Activated CD4-positive, alpha-beta T cell treated with anti-CD3 and anti-CD28 coated beads for 36 hours (primary cell): ENCODE data around the gene LAMC1. TPM values are rescaled to one million over a fixed set of nuclear protein-coding genes. Genes with fewer than 3 reads are reported as not detected.

Experiments used
- ATAC-seq: fragments of 200-7000 bp; cut with Tn5 transposase; one replicate; pipeline ENCODE4 v1.10.0; 2021; ENCODE audit warnings: mild to moderate bottlenecking, moderate library complexity
- CTCF ChIA-PET: fragments of 350-600 bp; sonication (Branson Sonifier 250); formaldehyde crosslinking; loops from one replicate; lab custom pipeline; 2021; ENCODE audit warnings: antibody characterized with exemption; lab: Charles Lee
- POLR2A ChIA-PET: fragments of 350-600 bp; sonication (Branson Sonifier 250); formaldehyde crosslinking; loops from one replicate; lab custom pipeline; 2021; ENCODE audit warnings: antibody characterized with exemption, inconsistent platforms; lab: Charles Lee
- DNase-seq: peaks from one replicate; pipeline ENCODE4 v3.0.0-alpha.2; 2020
- H3K27ac Mint-ChIP-seq: one replicate; pipeline ENCODE4 v1.8.0; 2021; ENCODE audit warnings: mixed read lengths
- H3K27me3 Mint-ChIP-seq: one replicate; pipeline ENCODE4 v1.8.0; 2021; ENCODE audit warnings: mixed read lengths
- H3K36me3 Mint-ChIP-seq: one replicate; pipeline ENCODE4 v1.8.0; 2021; ENCODE audit warnings: low read depth, mixed read lengths
- H3K4me1 Mint-ChIP-seq: one replicate; pipeline ENCODE4 v1.8.0; 2021; ENCODE audit warnings: mixed read lengths
- H3K4me3 Mint-ChIP-seq: one replicate; pipeline ENCODE4 v1.8.0; 2021; ENCODE audit warnings: mild to moderate bottlenecking, moderate library complexity, mixed read lengths
- H3K9me3 Mint-ChIP-seq: one replicate; pipeline ENCODE4 v1.8.0; 2021; ENCODE audit warnings: low read depth, mixed read lengths
- intact Hi-C, 2 experiments: fragments of 100-400 bp; cut with DNase I in 1 of 2; cut with micrococcal nuclease in 1 of 2; formaldehyde crosslinking; loops; one replicate each; pipeline versions ENCODE4 v1.14.2 to v1.15.1; 2022 to 2024; cut with DNase I, micrococcal nuclease
- total RNA-seq, 2 experiments: library from RNA; stranded (reverse); gene quantifications; one replicate each; pipeline ENCODE4 v1.2.3, GENCODE V29; 2021

The LAMC1 gene
- total RNA-seq, 2 experiments from 2014 or later = 0.25 to 0.46 TPM

DNA sequence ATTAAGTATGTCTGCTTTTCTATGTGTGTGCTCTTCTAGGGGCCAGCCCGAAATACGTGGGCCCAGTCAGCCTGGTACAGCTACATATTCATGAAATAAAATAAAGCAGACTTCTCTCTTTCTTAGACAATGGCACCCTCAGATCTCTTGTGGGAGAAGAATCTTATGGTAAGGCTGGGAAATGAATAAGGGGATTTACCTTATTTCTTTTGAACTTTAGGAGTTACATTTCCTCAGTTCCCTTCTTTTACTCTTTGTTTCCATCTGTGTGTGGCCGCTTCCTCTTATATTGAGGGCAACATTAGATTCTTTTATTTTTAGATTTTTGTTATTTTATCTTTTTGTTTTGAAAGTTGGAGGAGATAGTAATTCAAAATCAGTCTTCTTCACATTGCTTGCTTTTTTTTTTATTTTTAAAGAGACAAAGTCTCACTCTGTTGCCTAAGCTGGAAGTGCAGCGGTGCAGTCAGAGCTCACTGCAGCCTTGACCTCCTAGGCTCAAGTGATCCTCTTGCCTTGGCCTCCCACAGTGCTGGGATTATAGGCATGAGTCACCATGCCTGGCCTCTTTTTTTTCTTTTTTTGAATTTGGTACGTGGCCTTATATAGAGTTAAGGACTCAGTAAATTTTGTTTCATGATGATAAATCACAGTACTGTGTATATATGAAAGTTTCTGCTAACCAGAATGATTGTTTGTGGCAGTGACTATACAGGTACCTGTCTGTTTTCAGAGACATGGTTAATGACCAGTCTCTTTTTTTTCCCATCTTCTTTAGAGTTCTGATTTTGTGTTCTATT, 9.1 kb downstream of the LAMC1 start:
- H3K27ac Mint-ChIP-seq = no peak overlapping the region
- H3K4me3 Mint-ChIP-seq = no peak overlapping the region
- ChIA-PET POLR2A (no interaction called here), CTCF (interaction anchor here (1.0 kb wide), 1 partner anchor 33 kb away, joined by 4 read pairs; no protein-coding TSS in a partner anchor)
- peak; percentile 12 for DNase-seq
- peak; percentile 82 for ATAC-seq
- intact Hi-C loops = no loop called here
- H3K36me3 Mint-ChIP-seq = no peaks in the 10 kb centered on the region
- no peaks in the 10 kb centered on the region for H3K9me3 Mint-ChIP-seq
- peaks cover 59% of the 10 kb centered on the region for H3K27me3 Mint-ChIP-seq
- peaks cover 15% of the 10 kb centered on the region for H3K4me1 Mint-ChIP-seq

DNA sequence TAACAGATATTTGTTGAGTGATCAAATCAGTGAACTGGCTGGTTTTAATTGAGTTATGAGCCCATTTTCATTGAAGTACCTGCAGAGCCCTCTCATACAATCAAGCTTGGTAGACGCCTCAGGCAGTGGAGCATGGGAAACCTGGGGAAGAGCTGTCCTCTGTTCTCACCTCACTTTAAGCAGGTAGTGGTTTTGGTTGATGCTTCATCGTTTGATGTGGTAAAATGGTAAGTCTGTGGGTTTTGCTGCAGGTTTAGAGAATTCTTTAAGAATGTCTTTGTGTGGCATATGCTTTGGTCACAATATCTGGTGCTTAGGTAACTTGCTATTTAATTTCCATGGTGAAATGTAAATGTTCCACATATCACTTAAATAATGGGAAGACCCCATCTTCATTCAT, 10.0 kb downstream of the LAMC1 start:
- Mint-ChIP-seq H3K27ac (peak overlapping the region; percentile 53), H3K27me3 (peaks cover 60% of the 10 kb centered on the region), H3K36me3 (no peaks in the 10 kb centered on the region), H3K4me1 (peaks cover 15% of the 10 kb centered on the region), H3K9me3 (no peaks in the 10 kb centered on the region), H3K4me3 (no peak overlapping the region)
- peak; percentile 60 for ATAC-seq
- intact Hi-C loops = no loop called here
- POLR2A ChIA-PET = no interaction called here
- DNase-seq = peak; percentile 32
- CTCF ChIA-PET = no interaction called here

DNA sequence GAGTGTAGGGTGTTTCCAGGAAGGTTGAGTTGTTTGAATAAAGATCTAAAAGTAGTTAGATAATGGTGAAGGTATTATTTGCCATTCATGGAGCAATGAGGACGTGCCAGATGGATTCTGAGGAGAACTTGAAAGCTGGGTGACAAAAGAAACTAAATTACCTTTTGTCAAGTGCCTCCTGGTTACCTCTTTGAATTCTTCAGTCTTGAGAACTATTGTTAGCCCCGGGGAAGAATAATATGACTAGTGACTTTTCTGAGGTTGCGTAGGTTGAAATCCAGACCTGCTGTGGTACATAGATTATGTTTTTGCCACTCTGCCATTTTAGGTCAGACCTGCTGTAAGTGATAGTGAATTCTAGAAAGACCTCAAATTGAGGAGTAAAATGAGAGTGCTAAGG, 11.5 kb downstream of the LAMC1 start:
- H3K4me1 Mint-ChIP-seq = peaks cover 15% of the 10 kb centered on the region
- no peak for DNase-seq
- intact Hi-C loops = no loop called here
- ATAC-seq = no peak
- H3K27ac Mint-ChIP-seq = no peak overlapping the region
- no peaks in the 10 kb centered on the region for H3K36me3 Mint-ChIP-seq
- ChIA-PET POLR2A (no interaction called here), CTCF (interaction anchor here (1.2 kb wide), 1 partner anchor 12 kb away, joined by 6 read pairs; no protein-coding TSS in a partner anchor)
- no peak overlapping the region for H3K4me3 Mint-ChIP-seq
- no peaks in the 10 kb centered on the region for H3K9me3 Mint-ChIP-seq
- peaks cover 55% of the 10 kb centered on the region for H3K27me3 Mint-ChIP-seq

DNA sequence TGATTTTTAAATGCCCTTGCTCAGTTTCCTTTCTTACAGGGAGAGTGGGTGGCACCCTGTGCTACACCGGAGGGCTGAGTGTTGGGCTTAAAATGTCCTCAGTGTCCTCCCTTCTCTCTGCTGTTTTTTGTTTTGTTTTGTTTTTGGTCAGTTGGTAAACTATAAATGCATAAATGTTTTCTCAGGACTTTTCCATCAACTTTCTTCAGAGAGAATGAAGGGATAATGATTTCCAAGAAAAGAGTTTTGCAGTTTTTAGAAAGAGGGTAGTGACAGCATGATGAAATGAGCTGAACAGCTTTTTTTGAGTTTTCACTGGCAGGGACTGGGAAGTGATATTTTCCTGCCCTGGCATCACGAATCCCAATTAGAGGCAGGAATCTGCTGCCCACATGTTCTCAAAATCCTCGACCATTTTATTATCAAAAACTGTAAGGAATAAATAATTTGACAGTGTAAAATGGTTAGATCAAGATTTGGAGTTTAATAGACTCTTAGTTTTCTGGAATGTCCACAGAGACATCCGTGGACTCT, 15.2 kb downstream of the LAMC1 start:
- ChIA-PET POLR2A (no interaction called here), CTCF (no interaction called here)
- intact Hi-C loops = no loop called here
- no peak for ATAC-seq
- DNase-seq = no peak
- Mint-ChIP-seq H3K27ac (no peak overlapping the region), H3K36me3 (no peaks in the 10 kb centered on the region), H3K4me3 (no peak overlapping the region), H3K9me3 (no peaks in the 10 kb centered on the region), H3K4me1 (peaks cover 8% of the 10 kb centered on the region), H3K27me3 (peaks cover 69% of the 10 kb centered on the region)

DNA sequence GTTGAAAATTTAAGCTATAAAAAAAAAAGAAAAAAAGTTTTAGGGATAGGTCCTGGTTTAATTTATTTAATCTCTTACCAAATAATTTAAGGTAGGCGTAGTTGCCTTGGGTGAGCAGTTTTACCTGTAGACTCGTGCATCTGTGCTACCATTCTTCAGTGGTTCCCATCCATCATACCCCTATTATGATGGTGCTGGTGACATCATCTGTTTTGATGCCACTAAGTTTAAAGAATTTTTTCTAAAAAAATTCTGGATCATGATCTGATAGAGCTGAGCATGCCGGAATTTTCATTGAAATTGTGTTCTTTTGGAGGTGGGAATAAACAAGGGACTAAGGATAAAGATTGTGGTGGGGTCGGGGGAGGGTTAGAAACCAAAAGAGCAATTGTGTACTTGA, 15.7 kb downstream of the LAMC1 start:
- intact Hi-C loops = no loop called here
- Mint-ChIP-seq H3K27me3 (peaks cover 67% of the 10 kb centered on the region), H3K9me3 (no peaks in the 10 kb centered on the region), H3K4me3 (no peak overlapping the region), H3K36me3 (no peaks in the 10 kb centered on the region), H3K4me1 (peaks cover 3% of the 10 kb centered on the region), H3K27ac (no peak overlapping the region)
- ChIA-PET POLR2A (no interaction called here), CTCF (no interaction called here)
- DNase-seq (no peak), ATAC-seq (no peak)

DNA sequence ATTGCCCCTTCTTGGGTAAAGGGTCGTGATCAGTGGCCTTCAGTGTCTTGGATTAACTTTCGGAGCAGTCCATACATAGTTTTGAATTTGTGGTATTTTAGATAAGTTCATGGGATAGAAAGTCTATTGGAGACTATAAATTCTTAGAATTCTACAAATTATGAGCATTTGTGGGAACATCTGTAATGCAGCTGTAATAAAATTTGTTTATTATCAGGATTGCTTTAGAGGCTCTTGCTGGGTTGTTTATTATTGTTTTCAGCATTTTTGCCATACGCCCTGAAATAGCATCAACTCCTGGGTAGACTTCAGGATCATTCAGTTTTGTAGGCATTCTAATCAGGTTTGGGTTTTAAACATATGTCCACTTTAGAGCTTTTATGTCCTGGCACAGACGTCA, 16.1 kb downstream of the LAMC1 start:
- Mint-ChIP-seq H3K27ac (no peak overlapping the region), H3K4me3 (no peak overlapping the region), H3K4me1 (peaks cover 2% of the 10 kb centered on the region), H3K9me3 (no peaks in the 10 kb centered on the region), H3K36me3 (no peaks in the 10 kb centered on the region), H3K27me3 (peaks cover 66% of the 10 kb centered on the region)
- ATAC-seq (no peak), DNase-seq (no peak)
- intact Hi-C loops = no loop called here
- ChIA-PET POLR2A (no interaction called here), CTCF (no interaction called here)

DNA sequence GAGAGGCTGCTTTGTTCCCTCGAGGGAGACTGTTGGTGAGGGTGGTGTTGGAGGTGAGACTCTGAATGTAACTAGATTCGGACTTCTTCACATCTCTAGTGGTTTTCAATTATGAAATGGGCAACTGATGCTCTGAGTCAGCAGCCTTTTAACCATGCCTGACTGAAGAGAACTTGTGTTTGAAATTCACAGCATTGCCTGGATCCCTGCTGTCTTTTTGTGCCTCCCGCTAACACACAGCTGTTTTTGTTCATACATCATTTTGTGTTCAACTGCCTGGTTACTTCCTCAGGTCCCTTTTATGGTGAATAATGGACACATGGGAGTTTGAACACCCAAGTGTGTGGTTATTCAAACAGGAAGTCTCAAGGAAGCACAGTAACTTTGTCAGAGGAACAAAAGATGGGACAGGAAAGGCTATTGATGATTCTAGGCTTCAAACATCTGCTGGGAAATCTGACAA, 16.8 kb downstream of the LAMC1 start:
- no peak for DNase-seq
- Mint-ChIP-seq H3K4me3 (no peak overlapping the region), H3K4me1 (no peaks in the 10 kb centered on the region), H3K36me3 (no peaks in the 10 kb centered on the region), H3K27me3 (peaks cover 63% of the 10 kb centered on the region), H3K9me3 (no peaks in the 10 kb centered on the region), H3K27ac (no peak overlapping the region)
- intact Hi-C loops = no loop called here
- ChIA-PET POLR2A (no interaction called here), CTCF (no interaction called here)
- no peak for ATAC-seq

DNA sequence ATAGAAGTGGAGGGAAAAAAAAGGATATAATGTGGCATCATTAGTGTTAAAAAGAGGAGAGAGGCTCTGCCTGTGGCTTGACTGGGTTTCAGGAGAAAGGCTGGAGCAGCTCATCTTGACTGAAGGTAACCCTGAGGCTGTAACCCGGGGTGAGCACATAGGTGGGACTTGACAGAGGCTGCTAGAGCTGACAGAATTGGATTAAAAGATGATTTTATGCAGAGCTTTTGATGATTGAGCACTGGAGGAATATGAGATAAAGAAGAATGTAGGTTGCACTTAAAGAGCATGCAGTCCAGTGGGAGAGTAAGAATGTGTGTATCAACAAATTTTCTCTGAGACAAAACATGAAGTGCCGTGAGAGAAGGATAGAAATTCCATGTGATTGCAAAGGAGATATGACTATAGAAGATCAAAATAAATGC, 17.3 kb downstream of the LAMC1 start:
- Mint-ChIP-seq H3K27ac (no peak overlapping the region), H3K36me3 (no peaks in the 10 kb centered on the region), H3K27me3 (peaks cover 62% of the 10 kb centered on the region), H3K9me3 (no peaks in the 10 kb centered on the region), H3K4me1 (no peaks in the 10 kb centered on the region), H3K4me3 (no peak overlapping the region)
- ChIA-PET POLR2A (no interaction called here), CTCF (no interaction called here)
- ATAC-seq (no peak), DNase-seq (no peak)
- intact Hi-C loops = no loop called here

DNA sequence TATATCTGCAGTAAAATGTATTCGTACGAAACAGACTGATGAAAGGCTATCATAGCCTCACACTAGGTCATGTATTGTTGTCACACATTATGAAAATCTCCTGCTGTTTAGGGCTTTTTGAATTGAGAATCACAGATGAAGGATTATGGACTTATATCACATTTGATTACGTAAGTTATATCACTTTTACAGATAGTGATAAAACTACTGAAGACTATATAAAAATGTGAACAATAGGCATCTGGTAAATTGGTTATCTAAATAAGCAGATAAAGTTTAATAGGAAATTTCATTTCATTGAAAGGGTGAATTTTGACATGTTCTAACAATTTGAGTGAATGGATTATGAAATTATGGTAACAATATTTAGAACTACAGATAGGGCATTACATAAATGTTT, 20.0 kb downstream of the LAMC1 start:
- Mint-ChIP-seq H3K4me3 (no peak overlapping the region), H3K27me3 (peaks cover 61% of the 10 kb centered on the region), H3K4me1 (no peaks in the 10 kb centered on the region), H3K36me3 (no peaks in the 10 kb centered on the region), H3K27ac (no peak overlapping the region), H3K9me3 (no peaks in the 10 kb centered on the region)
- ChIA-PET CTCF (no interaction called here), POLR2A (no interaction called here)
- ATAC-seq (no peak), DNase-seq (no peak)
- intact Hi-C loops = no loop called here

DNA sequence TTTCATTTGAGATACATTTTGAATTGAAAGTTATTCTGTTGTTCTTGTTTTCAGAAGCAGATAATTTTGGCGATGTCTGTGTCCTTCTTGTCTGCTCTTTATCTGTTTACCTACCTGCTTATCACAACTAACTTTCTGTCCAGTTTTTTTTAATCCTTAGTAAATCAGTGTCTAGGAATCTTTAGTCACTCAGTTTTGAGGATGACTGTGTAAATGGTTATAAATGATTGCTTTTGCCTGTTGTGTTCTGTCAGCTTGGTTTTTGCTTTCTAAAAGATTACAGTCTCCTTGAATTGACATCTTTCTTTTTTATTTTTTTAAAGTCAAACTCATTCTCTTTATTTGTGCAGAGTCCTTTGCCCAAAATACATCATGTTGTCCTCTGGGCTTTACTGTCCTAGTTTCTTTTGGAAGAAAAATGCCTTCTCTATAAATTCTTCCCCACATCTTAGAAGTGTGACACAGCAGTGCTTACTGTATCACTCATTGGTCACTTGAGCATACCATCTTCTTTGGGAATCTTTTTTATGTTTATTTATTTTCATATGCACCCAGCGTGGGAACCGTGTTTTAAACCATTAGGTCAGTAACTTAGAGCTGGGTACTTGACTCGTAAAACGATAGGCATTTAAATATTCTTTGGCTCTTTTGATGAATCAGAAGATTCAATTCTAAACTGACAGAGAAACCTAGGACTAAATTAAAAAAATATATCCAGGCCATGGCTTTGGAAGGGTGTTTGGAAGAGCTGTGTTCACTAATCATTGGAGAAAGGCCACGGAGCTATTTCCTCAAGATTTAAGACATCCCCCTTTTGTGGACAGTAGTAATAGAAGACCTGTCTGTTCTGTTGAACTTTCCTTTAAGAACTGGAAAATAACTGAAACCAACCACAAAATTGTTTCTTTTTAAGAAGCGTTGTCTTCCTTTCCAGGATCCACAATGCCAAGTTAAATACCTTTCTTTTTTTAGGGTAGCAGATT, 20.9 kb downstream of the LAMC1 start:
- Mint-ChIP-seq H3K27me3 (peaks cover 63% of the 10 kb centered on the region), H3K36me3 (no peaks in the 10 kb centered on the region), H3K4me3 (no peak overlapping the region), H3K9me3 (no peaks in the 10 kb centered on the region), H3K4me1 (no peaks in the 10 kb centered on the region), H3K27ac (no peak overlapping the region)
- no peak for DNase-seq
- ATAC-seq = no peak
- ChIA-PET POLR2A (no interaction called here), CTCF (interaction anchor here (0.7 kb wide), 1 partner anchor 39 kb away, joined by 3 read pairs; no protein-coding TSS in a partner anchor)
- intact Hi-C loops = no loop called here

DNA sequence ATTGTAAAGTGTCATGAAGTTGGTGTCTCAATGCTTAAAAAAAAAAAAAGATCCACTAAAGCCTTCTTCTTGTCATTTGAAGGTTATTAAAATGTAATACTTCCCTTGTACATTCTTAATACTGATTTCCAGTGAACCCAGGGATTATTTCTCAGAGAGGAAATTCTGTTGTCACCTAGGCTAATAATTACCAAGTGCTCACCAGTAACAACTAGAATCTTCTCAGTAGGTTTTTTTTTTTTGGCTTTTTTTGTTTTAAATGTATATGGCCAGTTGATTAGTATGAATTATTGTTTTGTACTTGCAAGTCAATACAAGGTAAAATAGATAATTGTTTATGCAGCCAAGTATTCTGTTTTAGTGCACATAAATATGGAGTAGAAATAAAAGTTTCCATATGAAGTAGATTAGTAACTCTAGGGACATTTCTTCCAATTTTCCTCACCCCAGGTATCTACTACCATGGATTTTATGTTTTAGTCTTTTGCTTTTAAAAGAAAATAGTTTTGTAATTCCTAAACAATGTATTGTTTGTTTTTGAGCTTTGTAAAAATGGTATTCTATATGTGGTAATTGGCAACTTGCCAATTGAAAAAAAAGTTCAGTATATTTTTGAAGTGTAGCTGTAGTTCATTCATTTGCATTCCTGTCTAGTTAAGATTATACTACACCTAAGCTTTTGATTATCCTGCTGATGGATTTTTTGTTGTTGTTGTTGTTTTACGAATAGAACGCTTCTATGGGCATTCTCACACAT, 21.9 kb downstream of the LAMC1 start:
- Mint-ChIP-seq H3K4me3 (no peak overlapping the region), H3K36me3 (no peaks in the 10 kb centered on the region), H3K9me3 (no peaks in the 10 kb centered on the region), H3K27me3 (peaks cover 60% of the 10 kb centered on the region), H3K27ac (no peak overlapping the region), H3K4me1 (no peaks in the 10 kb centered on the region)
- ATAC-seq (no peak), DNase-seq (no peak)
- intact Hi-C loops = no loop called here
- ChIA-PET CTCF (interaction anchor here (1.5 kb wide), 1 partner anchor 17 kb away, joined by 3 read pairs; no protein-coding TSS in a partner anchor), POLR2A (no interaction called here)
